OCI-LY1 (cell line): ENCODE results near the gene USP25.

Experiments
- EZH2 ChIP-seq: fragments of 200-600 bp; sonication (generic), shearing (Covaris generic); IDR thresholded peaks from 2 replicates; pipeline ENCODE4 v1.8.0; 2017; ENCODE audit warnings: borderline replicate concordance, mixed run types, mild to moderate bottlenecking, antibody characterized with exemption, low read length, moderate library complexity, mixed read lengths
- TF ChIP-seq, protein P1 (sequence below): fragments of 200-600 bp; sonication (generic), shearing (Covaris generic); IDR thresholded peaks from 2 replicates; pipeline ENCODE4 v1.5.1; 2017; ENCODE audit warnings: mild to moderate bottlenecking, antibody characterized with exemption, low read length, moderate library complexity, mixed read lengths

DNA sequence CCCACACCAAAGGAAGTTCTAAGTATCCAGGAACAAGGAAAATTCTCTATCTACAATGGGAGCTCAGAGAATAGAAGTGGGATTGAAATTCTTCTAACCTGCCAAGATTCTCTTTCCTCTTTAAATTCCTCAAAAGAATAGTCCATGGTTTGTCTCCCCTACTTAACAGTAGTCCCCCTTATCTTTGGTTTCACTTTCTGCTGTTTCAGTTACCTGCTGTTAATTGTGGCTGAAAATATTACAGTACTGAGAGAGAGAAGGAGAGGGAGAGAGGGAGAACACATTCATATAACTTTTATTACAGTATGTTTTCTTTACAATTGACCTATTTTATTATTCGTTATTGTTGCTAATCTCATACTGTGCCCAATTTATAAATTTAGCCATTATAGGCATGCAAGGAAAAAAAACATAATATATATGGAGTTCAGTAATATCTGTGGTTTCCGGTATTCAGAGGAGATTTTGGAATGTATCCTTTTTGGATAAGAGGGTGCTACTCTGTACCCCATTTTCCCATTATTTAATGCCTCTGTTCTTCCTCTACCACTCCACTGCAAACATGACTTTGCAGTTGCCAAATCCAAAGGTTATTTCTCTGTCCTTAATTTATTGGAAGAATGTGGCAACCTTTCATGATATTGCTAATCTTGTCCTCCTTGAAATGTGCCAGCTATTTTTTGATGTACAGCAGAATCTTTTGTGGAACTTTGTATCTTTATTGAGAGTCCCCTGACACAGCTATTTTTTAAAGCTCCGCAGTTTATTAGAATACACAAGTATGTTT lies 68.0 kb downstream of the USP25 start:
- TF ChIP-seq, protein P1, sequence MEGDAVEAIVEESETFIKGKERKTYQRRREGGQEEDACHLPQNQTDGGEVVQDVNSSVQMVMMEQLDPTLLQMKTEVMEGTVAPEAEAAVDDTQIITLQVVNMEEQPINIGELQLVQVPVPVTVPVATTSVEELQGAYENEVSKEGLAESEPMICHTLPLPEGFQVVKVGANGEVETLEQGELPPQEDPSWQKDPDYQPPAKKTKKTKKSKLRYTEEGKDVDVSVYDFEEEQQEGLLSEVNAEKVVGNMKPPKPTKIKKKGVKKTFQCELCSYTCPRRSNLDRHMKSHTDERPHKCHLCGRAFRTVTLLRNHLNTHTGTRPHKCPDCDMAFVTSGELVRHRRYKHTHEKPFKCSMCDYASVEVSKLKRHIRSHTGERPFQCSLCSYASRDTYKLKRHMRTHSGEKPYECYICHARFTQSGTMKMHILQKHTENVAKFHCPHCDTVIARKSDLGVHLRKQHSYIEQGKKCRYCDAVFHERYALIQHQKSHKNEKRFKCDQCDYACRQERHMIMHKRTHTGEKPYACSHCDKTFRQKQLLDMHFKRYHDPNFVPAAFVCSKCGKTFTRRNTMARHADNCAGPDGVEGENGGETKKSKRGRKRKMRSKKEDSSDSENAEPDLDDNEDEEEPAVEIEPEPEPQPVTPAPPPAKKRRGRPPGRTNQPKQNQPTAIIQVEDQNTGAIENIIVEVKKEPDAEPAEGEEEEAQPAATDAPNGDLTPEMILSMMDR: no peak
- no peak for TF ChIP-seq EZH2
